ENCODE results near the gene ACOX2. TPM values are rescaled to one million over a fixed set of nuclear protein-coding genes. Genes with fewer than 3 reads are reported as not detected.

The ACOX2 gene
- total and polyA plus RNA-seq, 2 of the 8 experiments (the other 6 are each of a cell fraction or from before 2014, with no cell fraction given) = 3.2 to 9.2 TPM

GRCh38 chr3:58562498-58562897, 25.5 kb upstream of the ACOX2 start:
- H3K79me1 ChIP-seq (ENCODE audit: low read depth, low read length) = no peaks in the 10 kb centered on the region
- no peaks in the 10 kb centered on the region for H3K36me3 ChIP-seq (ENCODE audit: control insufficient read depth in 2 of 4, insufficient read depth in 4 of 4, low read length in 3 of 4)
- H3K27me3 ChIP-seq (replicated peaks in 1 of 4; ENCODE audit: control insufficient read depth in 3 of 4, extremely low read depth in 1 of 4, insufficient read depth in 3 of 4, low read length in 3 of 4) = peaks cover 0 to 2% (median 0%) of the 10 kb centered on the region in 4 experiments; a peak in 2 of 7 replicates
- H3K4me3 ChIP-seq (ENCODE audit: extremely low read depth in 1 of 4, insufficient read depth in 2 of 4, low read depth in 3 of 4, low read length in 4 of 4) = no peak overlapping the region
- no peak overlapping the region for H3K23ac ChIP-seq (ENCODE audit: insufficient read length)
- peak overlapping the region; percentile 71 for H4K8ac ChIP-seq (ENCODE audit: extremely low read depth, insufficient read depth, low read length)
- peaks cover 9 to 26% (median 18%) of the 10 kb centered on the region in 4 experiments for H3K4me1 ChIP-seq (replicated peaks in 1 of 4; ENCODE audit: control insufficient read depth in 3 of 4, insufficient read depth in 4 of 4, low read length in 3 of 4)
- WGBS, 2 experiments (ENCODE audit: extremely low coverage in 1 of 2, insufficient coverage in 1 of 2, insufficient read length in 1 of 2, insufficient replicate concordance in 2 of 2, low coverage in 1 of 2, low lambda C conversion rate in 2 of 2, missing lambda C conversion rate in 1 of 2) = 86% methylated on average over 4 of the region's 4 CpGs; no CpG with 5 or more reads in 1 of the 2 experiments
- H3K4me2 ChIP-seq (ENCODE audit: insufficient read depth in 1 of 2, low read depth in 2 of 2, low read length in 2 of 2) = no peak overlapping the region
- H2AFZ ChIP-seq (ENCODE audit: low read length) = no peak overlapping the region
- no peak overlapping the region for H3K27ac ChIP-seq (ENCODE audit: low read depth, low read length)
- no peaks in the 10 kb centered on the region for H4K20me1 ChIP-seq (replicated peaks in 1 of 2; ENCODE audit: control insufficient read depth in 1 of 2, insufficient read depth in 2 of 2, low read length in 2 of 2)
- H2BK12ac ChIP-seq (ENCODE audit: low read depth, low read length) = peak overlapping the region; percentile 82
- no peak overlapping the region for H3K4ac ChIP-seq (replicated peaks; ENCODE audit: insufficient read length, low read depth, low read length)
- H3K9ac ChIP-seq (replicated peaks in 1 of 4; ENCODE audit: extremely low read depth in 1 of 4, low read depth in 3 of 4, low read length in 3 of 4) = no peak overlapping the region
- peak overlapping the region; percentile 15; the same call in 1 of the 2 replicates for H3K18ac ChIP-seq (ENCODE audit: extremely low read depth, low read length)
- H3K56ac ChIP-seq (replicated peaks; ENCODE audit: insufficient read length, low read depth, low read length) = no peak overlapping the region
- H2BK120ac ChIP-seq (replicated peaks; ENCODE audit: low read depth, low read length) = peak overlapping the region; percentile 52
- no peaks in the 10 kb centered on the region for H3K9me3 ChIP-seq (ENCODE audit: insufficient read depth in 2 of 2, low read depth in 1 of 2, low read length in 1 of 2)
- no peak overlapping the region for H4K5ac ChIP-seq (ENCODE audit: insufficient read length, low read depth, low read length)
- no peak for DNase-seq (ENCODE audit: low read depth in 1 of 2, low spot score in 2 of 2)
- CTCF ChIA-PET (ENCODE audit: partially characterized antibody) = interaction anchor here (0.6 to 40.0 kb wide), 3 partner anchors 20 to 822 kb away, joined by 3 to 994 read pairs (median 201); partner anchors contain the start of gene FAM107A
- 0 out of 2 replicates have a peak overlapping the region, but pooled peaks have one; percentile 88 for H2BK15ac ChIP-seq (ENCODE audit: low read length)
- H2AK5ac ChIP-seq (ENCODE audit: low read depth, low read length) = peak overlapping the region; percentile 75; the same call in 1 of the 2 replicates
- H4K91ac ChIP-seq (replicated peaks; ENCODE audit: insufficient read length, low read length) = no peak overlapping the region
- FAIRE-seq = no peak
- no peaks in the 10 kb centered on the region for H3K79me2 ChIP-seq (ENCODE audit: control insufficient read depth in 1 of 2, insufficient read depth in 2 of 2, low read length in 2 of 2)
- H3K23me2 ChIP-seq (ENCODE audit: low read depth, low read length) = no peaks in the 10 kb centered on the region; the same call in 1 of the 2 replicates
- H2BK5ac ChIP-seq (ENCODE audit: low read depth, low read length) = peak overlapping the region; percentile 22; the same call in 1 of the 2 replicates
- POLR2A ChIA-PET (ENCODE audit: partially characterized antibody) = no interaction called here
- H3K14ac ChIP-seq (ENCODE audit: insufficient read length) = no peak overlapping the region
- H2BK20ac ChIP-seq (ENCODE audit: low read length) = peak overlapping the region; percentile 98; the same call in 1 of the 2 replicates
- TF ChIP-seq RXRA (IDR thresholded peaks at IDR 0.05; ENCODE audit: insufficient read depth, low read depth, low read length) (no peak), FOSL1 (IDR thresholded peaks at IDR 0.05; ENCODE audit: insufficient read depth, low read depth, low read length) (no peak), NANOG (IDR thresholded peaks at IDR 0.05; ENCODE audit: insufficient read depth, low read depth, low read length, poor library complexity, severe bottlenecking) (no peak), KDM4A (IDR thresholded peaks at IDR 0.05; ENCODE audit: low read depth, low read length, severe bottlenecking) (no peak), USF2 (IDR thresholded peaks at IDR 0.05; ENCODE audit: low read length) (no peak), TAF1 (IDR thresholded peaks at IDR 0.05; ENCODE audit: low read depth, low read length) (no peak), MAX (IDR thresholded peaks at IDR 0.05) (no peak), TCF12 (IDR thresholded peaks at IDR 0.05; ENCODE audit: low read depth, low read length) (no peak), CREB1 (IDR thresholded peaks at IDR 0.05) (no peak), GTF2F1 (IDR thresholded peaks at IDR 0.05; ENCODE audit: borderline replicate concordance, low read depth, low read length) (no peak), BRCA1 (IDR thresholded peaks at IDR 0.05; ENCODE audit: low read depth, low read length) (no peak), JUN (IDR thresholded peaks at IDR 0.05; ENCODE audit: low read depth, low read length) (no peak)

All from H1 (cell line).